Tibial nerve (tissue), 4 donors: ENCODE measurements around the gene RGS3.

Experiments
- CTCF ChIP-seq, 5 experiments: fragments of 200-600 bp in 3 of 5; fragments of 450-650 bp in 2 of 5; sonication (generic) in 3 of 5; IDR thresholded peaks; one replicate each; pipeline ENCODE4 v1.5.1; 2016 to 2019; ENCODE audit warnings: antibody characterized with exemption in 5 of 5, mild to moderate bottlenecking in 3 of 5, moderate library complexity in 2 of 5
- EP300 ChIP-seq, 2 donors: sonication (generic); formaldehyde crosslinking; IDR thresholded peaks; one replicate each; pipeline ENCODE4 v1.6.1; 2017; ENCODE audit warnings: antibody characterized with exemption in 2 of 2, mild to moderate bottlenecking in 1 of 2
- POLR2A ChIP-seq, 2 donors: fragments of 450-650 bp; IDR thresholded peaks; one replicate each; pipeline ENCODE4 v1.6.1; 2017; ENCODE audit warnings: antibody characterized with exemption in 2 of 2, mild to moderate bottlenecking in 2 of 2, moderate library complexity in 2 of 2

DNA sequence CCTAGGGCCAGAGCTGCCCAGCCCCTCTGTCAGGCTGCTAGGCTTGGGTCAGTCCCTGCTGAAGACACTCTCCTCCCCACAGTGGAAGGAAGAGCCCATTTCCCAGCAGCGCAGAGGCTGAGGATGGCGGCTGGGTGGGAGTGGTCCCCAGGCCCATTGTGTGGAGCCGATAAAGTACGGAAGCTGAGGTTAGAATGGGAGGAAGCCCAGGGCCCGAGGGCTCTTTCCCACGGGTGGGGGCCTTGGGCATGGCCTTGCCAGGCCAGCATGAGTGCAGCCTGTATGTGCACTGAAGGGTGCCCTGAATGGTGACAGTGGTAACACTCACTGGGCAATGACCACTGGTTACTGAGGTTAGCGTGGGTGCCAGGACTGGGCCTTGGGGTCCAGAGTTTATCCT, 125.9 kb downstream of the RGS3 start:
- TF ChIP-seq POLR2A (IDR thresholded peaks at IDR 0.05) = no peak
- no peak for TF ChIP-seq EP300 (IDR thresholded peaks at IDR 0.05)
- TF ChIP-seq CTCF (IDR thresholded peaks at IDR 0.05) = no peak
